ENCODE measurements around the gene PLCB1. TPM values are rescaled to one million over a fixed set of nuclear protein-coding genes. Genes with fewer than 3 reads are reported as not detected.
A peak's percentile ranks its signal among the peaks of the same experiment; 100 is the strongest.
"Not testable (repeated sequence)": the region's sequence is repeated elsewhere in the genome, so short reads cannot be mapped to it uniquely, and the experiment has no call there.

Gene PLCB1
- total RNA-seq, 1 donor from 2014 or later, result 6.3 TPM

DNA sequence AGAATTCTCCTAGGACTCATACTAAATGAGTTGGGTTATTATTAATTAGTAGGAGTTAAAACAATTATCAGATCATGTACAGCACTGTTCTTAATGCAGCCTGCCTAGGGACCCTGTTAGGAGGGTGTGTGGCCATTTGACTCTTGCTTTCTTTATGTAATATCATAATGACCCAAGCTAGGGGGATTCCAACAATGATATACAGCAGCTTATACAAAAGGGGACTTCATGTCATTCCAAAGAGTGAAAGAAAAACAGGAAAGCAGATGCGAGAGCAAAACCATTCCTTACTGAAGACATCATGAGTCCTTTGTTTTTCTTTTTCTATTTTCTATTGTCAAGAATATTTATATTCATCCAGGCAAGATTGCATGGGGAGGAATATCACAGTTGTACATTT is 455.2 kb downstream of the PLCB1 start:
- Histone ChIP-seq H3K27ac (no peak overlapping the region), H3K9me3 (no peaks in the 10 kb centered on the region), H3K36me3 (no peaks in the 10 kb centered on the region), H3K27me3 (ENCODE audit: low read depth) (no peaks in the 10 kb centered on the region), H3K4me3 (no peak overlapping the region), H3K4me1 (no peaks in the 10 kb centered on the region)
- no peak for DNase-seq
- ATAC-seq, result no peak
- intact Hi-C loops (cut with DNase I), result no loop called here
- TF ChIP-seq, protein P1, sequence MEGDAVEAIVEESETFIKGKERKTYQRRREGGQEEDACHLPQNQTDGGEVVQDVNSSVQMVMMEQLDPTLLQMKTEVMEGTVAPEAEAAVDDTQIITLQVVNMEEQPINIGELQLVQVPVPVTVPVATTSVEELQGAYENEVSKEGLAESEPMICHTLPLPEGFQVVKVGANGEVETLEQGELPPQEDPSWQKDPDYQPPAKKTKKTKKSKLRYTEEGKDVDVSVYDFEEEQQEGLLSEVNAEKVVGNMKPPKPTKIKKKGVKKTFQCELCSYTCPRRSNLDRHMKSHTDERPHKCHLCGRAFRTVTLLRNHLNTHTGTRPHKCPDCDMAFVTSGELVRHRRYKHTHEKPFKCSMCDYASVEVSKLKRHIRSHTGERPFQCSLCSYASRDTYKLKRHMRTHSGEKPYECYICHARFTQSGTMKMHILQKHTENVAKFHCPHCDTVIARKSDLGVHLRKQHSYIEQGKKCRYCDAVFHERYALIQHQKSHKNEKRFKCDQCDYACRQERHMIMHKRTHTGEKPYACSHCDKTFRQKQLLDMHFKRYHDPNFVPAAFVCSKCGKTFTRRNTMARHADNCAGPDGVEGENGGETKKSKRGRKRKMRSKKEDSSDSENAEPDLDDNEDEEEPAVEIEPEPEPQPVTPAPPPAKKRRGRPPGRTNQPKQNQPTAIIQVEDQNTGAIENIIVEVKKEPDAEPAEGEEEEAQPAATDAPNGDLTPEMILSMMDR (IDR thresholded peaks at IDR 0.05), result no peak

DNA sequence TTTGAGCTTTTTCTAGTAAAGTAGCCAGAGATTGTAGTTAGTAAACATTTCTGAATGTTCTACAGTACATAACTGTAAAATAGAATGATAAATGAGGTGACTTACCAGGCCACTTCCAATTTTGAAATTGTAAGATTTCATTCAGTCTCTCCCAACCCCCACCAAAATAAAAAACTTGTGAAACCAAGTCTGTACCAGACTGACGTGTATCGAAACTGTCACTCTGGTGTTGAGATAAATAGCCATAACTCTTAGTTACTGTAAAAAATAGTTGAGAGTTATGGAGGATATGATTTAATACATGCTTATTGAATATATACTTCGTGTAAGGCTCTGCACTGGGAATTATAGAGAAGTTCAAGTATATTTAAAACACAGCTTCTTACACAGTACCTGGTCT is 455.7 kb downstream of the PLCB1 start:
- Histone ChIP-seq H3K4me3 (no peak overlapping the region), H3K27me3 (ENCODE audit: low read depth) (no peaks in the 10 kb centered on the region), H3K4me1 (no peaks in the 10 kb centered on the region), H3K36me3 (no peaks in the 10 kb centered on the region), H3K9me3 (no peaks in the 10 kb centered on the region), H3K27ac (no peak overlapping the region)
- TF ChIP-seq, protein P1 (IDR thresholded peaks at IDR 0.05), result no peak
- ATAC-seq (no peak), DNase-seq (no peak)
- intact Hi-C loops (cut with DNase I), result no loop called here

DNA sequence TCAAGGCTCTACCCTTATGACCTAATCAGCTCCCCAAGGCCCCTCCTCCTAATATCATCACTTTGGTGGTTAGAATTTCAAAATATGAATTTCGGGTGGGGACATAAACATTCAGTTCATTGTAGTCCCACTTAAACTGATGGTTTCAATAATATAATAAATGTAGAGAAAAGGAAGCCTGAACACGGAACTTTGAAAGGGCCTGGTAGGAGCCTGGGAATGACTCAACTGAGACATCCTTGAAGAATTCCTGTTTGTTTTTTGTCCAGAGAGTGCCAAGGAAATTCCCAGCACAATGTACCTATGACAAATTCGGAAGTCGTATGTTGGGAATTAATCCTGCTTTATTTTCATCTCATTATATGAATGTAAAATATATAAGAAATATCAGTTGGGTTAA is 457.9 kb downstream of the PLCB1 start:
- DNase-seq, result no peak
- TF ChIP-seq, protein P1 (IDR thresholded peaks at IDR 0.05), result no peak
- Histone ChIP-seq H3K36me3 (no peaks in the 10 kb centered on the region), H3K27ac (no peak overlapping the region), H3K27me3 (ENCODE audit: low read depth) (no peaks in the 10 kb centered on the region), H3K4me3 (no peak overlapping the region), H3K9me3 (no peaks in the 10 kb centered on the region), H3K4me1 (no peaks in the 10 kb centered on the region)
- no peak for ATAC-seq
- intact Hi-C loops (cut with DNase I), result no loop called here

DNA sequence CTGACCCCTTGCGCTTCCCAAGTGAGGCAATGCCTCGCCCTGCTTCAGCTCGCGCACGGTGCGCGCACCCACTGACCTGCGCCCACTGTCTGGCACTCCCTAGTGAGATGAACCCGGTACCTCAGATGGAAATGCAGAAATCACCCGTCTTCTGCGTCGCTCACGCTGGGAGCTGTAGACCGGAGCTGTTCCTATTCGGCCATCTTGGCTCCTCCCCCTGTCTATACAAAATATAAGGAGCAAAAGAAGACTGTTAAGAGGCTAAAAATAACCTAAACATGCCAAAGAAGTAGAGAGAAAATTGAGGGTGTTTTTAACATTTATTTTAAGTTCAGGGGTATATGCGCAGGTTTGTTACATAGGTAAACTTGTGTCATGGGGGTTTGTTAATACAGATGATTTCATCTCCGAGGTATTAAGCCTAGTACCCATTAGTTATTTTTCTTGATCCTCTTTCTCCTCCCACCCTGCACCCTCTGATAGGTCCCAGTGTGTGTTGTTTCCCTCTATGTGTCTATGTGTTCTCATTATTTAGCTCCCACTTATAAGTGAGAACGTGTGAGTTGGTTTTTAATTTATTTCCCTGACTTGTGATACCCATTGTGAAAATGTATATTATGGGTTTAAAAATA is 469.0 kb downstream of the PLCB1 start:
- H3K9me3 ChIP-seq; H3K36me3 ChIP-seq; DNase-seq; ATAC-seq; H3K27me3 ChIP-seq (ENCODE audit: low read depth); H3K4me1 ChIP-seq; H3K4me3 ChIP-seq; intact Hi-C loops (cut with DNase I); H3K27ac ChIP-seq: not testable (repeated sequence)

DNA sequence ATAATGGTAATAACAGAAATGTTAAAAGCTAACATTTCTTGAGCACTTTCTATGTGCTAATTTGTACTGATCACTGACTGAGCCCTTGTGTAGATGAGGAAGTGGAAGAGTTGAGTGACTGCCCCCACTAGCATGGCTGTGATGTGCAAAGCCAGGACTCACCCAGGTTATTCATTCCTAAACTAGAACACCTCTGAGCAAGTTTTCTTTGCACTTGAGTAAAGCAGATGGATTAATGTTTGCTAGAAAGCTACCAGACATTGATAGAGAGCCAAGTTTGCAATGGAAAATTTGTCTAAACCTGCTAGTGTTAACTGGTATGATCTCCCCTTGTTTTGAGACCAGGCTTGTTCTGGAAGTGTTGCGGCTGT is 469.5 kb downstream of the PLCB1 start:
- ATAC-seq, result peak in 1 of 2 donors; percentile 40
- Histone ChIP-seq H3K9me3 (no peaks in the 10 kb centered on the region), H3K36me3 (no peaks in the 10 kb centered on the region), H3K27me3 (ENCODE audit: low read depth) (no peaks in the 10 kb centered on the region), H3K4me1 (no peaks in the 10 kb centered on the region), H3K4me3 (no peak overlapping the region), H3K27ac (no peak overlapping the region)
- no peak for DNase-seq
- intact Hi-C loops (cut with DNase I), result no loop called here
- TF ChIP-seq, protein P1 (IDR thresholded peaks at IDR 0.05), result no peak

DNA sequence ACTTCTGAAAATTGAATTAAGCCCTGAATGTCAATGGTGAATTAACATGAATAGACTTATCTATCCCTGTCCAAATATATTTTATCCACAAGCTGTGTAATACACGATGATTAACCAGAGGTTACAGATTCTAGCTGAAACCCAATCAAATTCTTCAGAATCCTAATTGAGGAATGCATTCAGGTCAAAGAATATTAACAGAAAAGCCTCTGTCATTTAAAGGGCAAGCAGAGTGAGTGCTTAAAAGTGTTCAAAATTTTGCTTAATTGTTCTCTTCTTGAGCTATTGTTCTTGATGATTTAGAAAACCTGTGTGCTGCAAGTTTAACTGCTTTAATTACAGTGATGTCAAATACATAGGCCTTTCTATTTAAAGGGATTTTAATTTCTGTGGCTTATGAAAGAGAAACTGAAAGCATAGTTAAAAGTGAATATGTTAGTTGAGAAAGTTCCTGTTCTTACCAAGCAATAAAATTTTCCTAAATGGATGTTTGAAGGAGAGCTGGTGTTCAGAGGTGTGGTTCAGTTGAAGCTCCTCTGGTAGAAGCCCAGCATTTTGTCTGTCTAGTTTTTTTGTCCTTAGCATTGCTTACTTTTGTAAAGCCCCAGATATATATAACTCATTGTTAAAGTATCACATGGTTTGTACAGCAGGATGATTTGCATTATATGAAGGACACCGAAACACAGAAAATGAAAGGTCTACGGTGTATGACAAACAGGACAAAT is 470.5 kb downstream of the PLCB1 start:
- no peaks in the 10 kb centered on the region for H3K4me1 ChIP-seq
- H3K9me3 ChIP-seq, result no peaks in the 10 kb centered on the region
- TF ChIP-seq, protein P1 (IDR thresholded peaks at IDR 0.05), result no peak
- H3K4me3 ChIP-seq, result peak overlapping the region; percentile 26
- no peaks in the 10 kb centered on the region for H3K27me3 ChIP-seq (ENCODE audit: low read depth)
- ATAC-seq, result peak in 1 of 2 donors; percentile 26
- DNase-seq, result no peak
- peak overlapping the region; percentile 9 for H3K27ac ChIP-seq
- H3K36me3 ChIP-seq, result no peaks in the 10 kb centered on the region
- intact Hi-C loops (cut with DNase I), result no loop called here
